SK-N-SH treated with all-trans-retinoic acid at 6 μM for 48 hours (cell line): ENCODE measurements around the gene MMP21.

Source experiments
- ATAC-seq: fragments of 200-7000 bp; cut with Tn5 transposase; 3 replicates; pipeline ENCODE4 v1.9.1; 2020; ENCODE audit warnings: mild to moderate bottlenecking, moderate library complexity
- ARNTL ChIP-seq: fragments of 450-650 bp; formaldehyde crosslinking; IDR thresholded peaks from 2 replicates; pipeline ENCODE4 v1.5.0; 2020; ENCODE audit warnings: low read depth, mild to moderate bottlenecking, moderate library complexity, borderline replicate concordance
- BACH2 ChIP-seq: fragments of 250-450 bp; sonication (Bioruptor Pico); IDR thresholded peaks from 2 replicates; pipeline ENCODE4 v1.9.0; 2021; ENCODE audit warnings: mild to moderate bottlenecking, borderline replicate concordance
- CSDC2 ChIP-seq: fragments of 250-450 bp; sonication (Bioruptor Pico); IDR thresholded peaks from 2 replicates; pipeline ENCODE4 v1.5.0; 2020; ENCODE audit warnings: mild to moderate bottlenecking, moderate library complexity
- ESRRG ChIP-seq: fragments of 250-450 bp; sonication (Bioruptor Pico); IDR thresholded peaks from 2 replicates; pipeline ENCODE4 v1.6.1; 2021; ENCODE audit warnings: mild to moderate bottlenecking
- GLIS3 ChIP-seq: fragments of 250-450 bp; sonication (Bioruptor Pico); IDR thresholded peaks from 2 replicates; pipeline ENCODE4 v1.5.0; 2020; ENCODE audit warnings: mild to moderate bottlenecking, moderate library complexity
- ISL1 ChIP-seq: fragments of 250-450 bp; sonication (Bioruptor Pico); IDR thresholded peaks from 2 replicates; pipeline ENCODE4 v2.1.2; 2022; ENCODE audit warnings: mild to moderate bottlenecking, moderate library complexity
- OSR1 ChIP-seq: fragments of 250-450 bp; sonication (Bioruptor Pico); IDR thresholded peaks from 2 replicates; pipeline ENCODE4 v1.8.0; 2022; ENCODE audit warnings: moderate library complexity, mild to moderate bottlenecking, inconsistent platforms
- PPARA ChIP-seq: fragments of 250-450 bp; sonication (Bioruptor Pico); IDR thresholded peaks from 2 replicates; pipeline ENCODE4 v1.5.0; 2020; ENCODE audit warnings: mild to moderate bottlenecking, borderline replicate concordance
- RARB ChIP-seq: fragments of 250-450 bp; sonication (Bioruptor Pico); IDR thresholded peaks from 2 replicates; pipeline ENCODE4 v1.8.0; 2021; ENCODE audit warnings: mild to moderate bottlenecking, moderate library complexity
- SNAI2 ChIP-seq: fragments of 250-450 bp; sonication (Bioruptor Pico); IDR thresholded peaks from 2 replicates; pipeline ENCODE4 v1.5.0; 2020; ENCODE audit warnings: mild to moderate bottlenecking, moderate library complexity
- TCF4 ChIP-seq: fragments of 250-450 bp; sonication (Bioruptor Pico); IDR thresholded peaks from 2 replicates; pipeline ENCODE4 v1.8.0; 2021; ENCODE audit warnings: mild to moderate bottlenecking, moderate library complexity, borderline replicate concordance
- TOX ChIP-seq: fragments of 250-450 bp; sonication (Bioruptor Pico); IDR thresholded peaks from 2 replicates; pipeline ENCODE4 v1.8.0; 2021; ENCODE audit warnings: mild to moderate bottlenecking, moderate library complexity, borderline replicate concordance
- ZC3H10 ChIP-seq: fragments of 250-450 bp; sonication (Bioruptor Pico); IDR thresholded peaks from 2 replicates; pipeline ENCODE4 v1.5.1; 2021; ENCODE audit warnings: mild to moderate bottlenecking, moderate library complexity
- ZFP3 ChIP-seq: fragments of 250-450 bp; sonication (Bioruptor Pico); IDR thresholded peaks from 2 replicates; pipeline ENCODE4 v1.5.0; 2020; ENCODE audit warnings: mild to moderate bottlenecking, moderate library complexity
- ZFP30 ChIP-seq: fragments of 450-650 bp; formaldehyde crosslinking; IDR thresholded peaks from 2 replicates; pipeline ENCODE4 v1.5.0; 2022; ENCODE audit warnings: mild to moderate bottlenecking, moderate library complexity
- ZNF565 ChIP-seq: fragments of 450-650 bp; formaldehyde crosslinking; conservative IDR thresholded peaks from 2 replicates; pipeline ENCODE4 v1.5.0; 2020; ENCODE audit warnings: low read depth, mild to moderate bottlenecking, moderate library complexity
- ZNF70 ChIP-seq: fragments of 450-650 bp; formaldehyde crosslinking; IDR thresholded peaks from 2 replicates; pipeline ENCODE4 v1.5.0; 2020; ENCODE audit warnings: mild to moderate bottlenecking, moderate library complexity
- ZNF8 ChIP-seq: fragments of 450-650 bp; formaldehyde crosslinking; IDR thresholded peaks from 2 replicates; pipeline ENCODE4 v1.5.0; 2020; ENCODE audit warnings: mild to moderate bottlenecking, moderate library complexity
- TF ChIP-seq, protein P1 (sequence below): fragments of 250-450 bp; sonication (Bioruptor Pico); IDR thresholded peaks from 2 replicates; pipeline ENCODE4 v1.5.1; 2020; ENCODE audit warnings: low read depth, mild to moderate bottlenecking, moderate library complexity
- TF ChIP-seq, protein P2 (sequence below): fragments of 250-450 bp; sonication (Bioruptor Pico); IDR thresholded peaks from 2 replicates; pipeline ENCODE4 v1.5.1; 2021; ENCODE audit warnings: mild to moderate bottlenecking, moderate library complexity
- TF ChIP-seq, protein P3 (sequence below): fragments of 250-450 bp; sonication (Bioruptor Pico); IDR thresholded peaks from 2 replicates; pipeline ENCODE4 v1.8.0; 2021; ENCODE audit warnings: low read depth, mild to moderate bottlenecking, moderate library complexity, borderline replicate concordance
- TF ChIP-seq, protein P4 (sequence below): fragments of 250-450 bp; sonication (Bioruptor Pico); IDR thresholded peaks from 2 replicates; pipeline ENCODE4 v1.5.0; 2020; ENCODE audit warnings: mild to moderate bottlenecking, moderate library complexity
- TF ChIP-seq, protein P5 (sequence below): fragments of 250-450 bp; sonication (Bioruptor Pico); IDR thresholded peaks from 2 replicates; pipeline ENCODE4 v1.8.0; 2020; ENCODE audit warnings: mild to moderate bottlenecking, moderate library complexity, borderline replicate concordance

The MMP21 gene

DNA sequence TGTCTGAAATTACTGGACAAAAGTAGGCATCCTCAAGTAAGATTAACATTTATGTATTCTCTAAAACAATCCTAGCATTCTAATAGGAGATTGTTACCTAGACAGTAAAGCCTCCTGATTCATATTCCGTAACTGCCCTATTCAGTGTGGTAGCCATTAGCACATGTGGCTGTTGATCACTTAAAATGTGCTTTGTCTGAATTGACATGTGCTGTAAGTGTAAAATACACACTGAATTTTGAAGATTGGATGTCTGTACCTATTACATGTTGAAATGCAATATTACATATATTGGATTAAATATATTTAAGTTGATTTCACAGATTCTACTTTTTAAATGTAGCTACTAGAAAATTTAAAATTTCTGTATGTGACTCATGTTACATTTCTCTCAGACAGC, 41.5 kb downstream of the MMP21 start:
- TF ChIP-seq BACH2 (CRISPR knock-in tag) = no peak
- no peak for TF ChIP-seq ZFP30 (CRISPR knock-in tag)
- TF ChIP-seq ZNF565 (CRISPR knock-in tag) = no peak
- TF ChIP-seq, protein P1, sequence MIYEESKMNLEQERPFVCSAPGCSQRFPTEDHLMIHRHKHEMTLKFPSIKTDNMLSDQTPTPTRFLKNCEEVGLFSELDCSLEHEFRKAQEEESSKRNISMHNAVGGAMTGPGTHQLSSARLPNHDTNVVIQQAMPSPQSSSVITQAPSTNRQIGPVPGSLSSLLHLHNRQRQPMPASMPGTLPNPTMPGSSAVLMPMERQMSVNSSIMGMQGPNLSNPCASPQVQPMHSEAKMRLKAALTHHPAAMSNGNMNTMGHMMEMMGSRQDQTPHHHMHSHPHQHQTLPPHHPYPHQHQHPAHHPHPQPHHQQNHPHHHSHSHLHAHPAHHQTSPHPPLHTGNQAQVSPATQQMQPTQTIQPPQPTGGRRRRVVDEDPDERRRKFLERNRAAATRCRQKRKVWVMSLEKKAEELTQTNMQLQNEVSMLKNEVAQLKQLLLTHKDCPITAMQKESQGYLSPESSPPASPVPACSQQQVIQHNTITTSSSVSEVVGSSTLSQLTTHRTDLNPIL (CRISPR knock-in tag) = no peak
- no peak for TF ChIP-seq ESRRG (CRISPR knock-in tag)
- no peak for TF ChIP-seq RARB (CRISPR knock-in tag)
- TF ChIP-seq ZNF70 (CRISPR knock-in tag) = no peak
- TF ChIP-seq SNAI2 = no peak
- TF ChIP-seq, protein P2, sequence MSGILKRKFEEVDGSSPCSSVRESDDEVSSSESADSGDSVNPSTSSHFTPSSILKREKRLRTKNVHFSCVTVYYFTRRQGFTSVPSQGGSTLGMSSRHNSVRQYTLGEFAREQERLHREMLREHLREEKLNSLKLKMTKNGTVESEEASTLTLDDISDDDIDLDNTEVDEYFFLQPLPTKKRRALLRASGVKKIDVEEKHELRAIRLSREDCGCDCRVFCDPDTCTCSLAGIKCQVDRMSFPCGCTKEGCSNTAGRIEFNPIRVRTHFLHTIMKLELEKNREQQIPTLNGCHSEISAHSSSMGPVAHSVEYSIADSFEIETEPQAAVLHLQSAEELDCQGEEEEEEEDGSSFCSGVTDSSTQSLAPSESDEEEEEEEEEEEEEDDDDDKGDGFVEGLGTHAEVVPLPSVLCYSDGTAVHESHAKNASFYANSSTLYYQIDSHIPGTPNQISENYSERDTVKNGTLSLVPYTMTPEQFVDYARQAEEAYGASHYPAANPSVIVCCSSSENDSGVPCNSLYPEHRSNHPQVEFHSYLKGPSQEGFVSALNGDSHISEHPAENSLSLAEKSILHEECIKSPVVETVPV (CRISPR knock-in tag) = no peak
- TF ChIP-seq OSR1 (CRISPR knock-in tag) = no peak
- TF ChIP-seq ZFP3 (CRISPR knock-in tag) = no peak
- no peak for TF ChIP-seq ARNTL (CRISPR knock-in tag)
- no peak for TF ChIP-seq TOX (CRISPR knock-in tag)
- TF ChIP-seq, protein P3, sequence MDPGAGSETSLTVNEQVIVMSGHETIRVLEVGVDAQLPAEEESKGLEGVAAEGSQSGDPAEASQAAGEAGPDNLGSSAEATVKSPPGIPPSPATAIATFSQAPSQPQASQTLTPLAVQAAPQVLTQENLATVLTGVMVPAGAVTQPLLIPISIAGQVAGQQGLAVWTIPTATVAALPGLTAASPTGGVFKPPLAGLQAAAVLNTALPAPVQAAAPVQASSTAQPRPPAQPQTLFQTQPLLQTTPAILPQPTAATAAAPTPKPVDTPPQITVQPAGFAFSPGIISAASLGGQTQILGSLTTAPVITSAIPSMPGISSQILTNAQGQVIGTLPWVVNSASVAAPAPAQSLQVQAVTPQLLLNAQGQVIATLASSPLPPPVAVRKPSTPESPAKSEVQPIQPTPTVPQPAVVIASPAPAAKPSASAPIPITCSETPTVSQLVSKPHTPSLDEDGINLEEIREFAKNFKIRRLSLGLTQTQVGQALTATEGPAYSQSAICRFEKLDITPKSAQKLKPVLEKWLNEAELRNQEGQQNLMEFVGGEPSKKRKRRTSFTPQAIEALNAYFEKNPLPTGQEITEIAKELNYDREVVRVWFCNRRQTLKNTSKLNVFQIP (CRISPR knock-in tag) = no peak
- no peak for TF ChIP-seq TCF4 (CRISPR knock-in tag)
- TF ChIP-seq GLIS3 (CRISPR knock-in tag) = no peak
- TF ChIP-seq ISL1 (CRISPR knock-in tag) = no peak
- TF ChIP-seq PPARA (CRISPR knock-in tag) = no peak
- TF ChIP-seq ZC3H10 (CRISPR knock-in tag) = no peak
- TF ChIP-seq, protein P4, sequence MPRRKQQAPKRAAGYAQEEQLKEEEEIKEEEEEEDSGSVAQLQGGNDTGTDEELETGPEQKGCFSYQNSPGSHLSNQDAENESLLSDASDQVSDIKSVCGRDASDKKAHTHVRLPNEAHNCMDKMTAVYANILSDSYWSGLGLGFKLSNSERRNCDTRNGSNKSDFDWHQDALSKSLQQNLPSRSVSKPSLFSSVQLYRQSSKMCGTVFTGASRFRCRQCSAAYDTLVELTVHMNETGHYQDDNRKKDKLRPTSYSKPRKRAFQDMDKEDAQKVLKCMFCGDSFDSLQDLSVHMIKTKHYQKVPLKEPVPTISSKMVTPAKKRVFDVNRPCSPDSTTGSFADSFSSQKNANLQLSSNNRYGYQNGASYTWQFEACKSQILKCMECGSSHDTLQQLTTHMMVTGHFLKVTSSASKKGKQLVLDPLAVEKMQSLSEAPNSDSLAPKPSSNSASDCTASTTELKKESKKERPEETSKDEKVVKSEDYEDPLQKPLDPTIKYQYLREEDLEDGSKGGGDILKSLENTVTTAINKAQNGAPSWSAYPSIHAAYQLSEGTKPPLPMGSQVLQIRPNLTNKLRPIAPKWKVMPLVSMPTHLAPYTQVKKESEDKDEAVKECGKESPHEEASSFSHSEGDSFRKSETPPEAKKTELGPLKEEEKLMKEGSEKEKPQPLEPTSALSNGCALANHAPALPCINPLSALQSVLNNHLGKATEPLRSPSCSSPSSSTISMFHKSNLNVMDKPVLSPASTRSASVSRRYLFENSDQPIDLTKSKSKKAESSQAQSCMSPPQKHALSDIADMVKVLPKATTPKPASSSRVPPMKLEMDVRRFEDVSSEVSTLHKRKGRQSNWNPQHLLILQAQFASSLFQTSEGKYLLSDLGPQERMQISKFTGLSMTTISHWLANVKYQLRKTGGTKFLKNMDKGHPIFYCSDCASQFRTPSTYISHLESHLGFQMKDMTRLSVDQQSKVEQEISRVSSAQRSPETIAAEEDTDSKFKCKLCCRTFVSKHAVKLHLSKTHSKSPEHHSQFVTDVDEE (CRISPR knock-in tag) = no peak
- no peak for ATAC-seq

DNA sequence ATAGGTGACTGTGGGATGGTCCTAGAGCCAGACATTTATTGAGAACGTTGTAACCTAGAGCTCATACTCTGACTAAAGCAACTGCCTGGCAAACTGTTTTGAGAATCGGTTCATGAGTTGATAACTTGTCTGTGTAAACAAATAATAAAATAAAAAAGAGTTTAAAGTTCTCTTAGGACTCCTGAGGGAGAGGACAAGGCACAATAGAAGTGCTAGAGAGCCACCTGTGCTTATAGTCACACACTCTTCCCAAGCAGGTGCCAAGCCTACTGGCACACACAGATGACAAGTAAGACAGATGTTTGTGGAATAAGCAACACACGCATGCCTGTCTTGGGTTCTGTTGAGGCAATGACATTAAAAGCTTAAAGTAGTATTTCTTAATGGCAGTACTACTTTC, 48.2 kb downstream of the MMP21 start:
- no peak for TF ChIP-seq GLIS3 (CRISPR knock-in tag)
- no peak for TF ChIP-seq TCF4 (CRISPR knock-in tag)
- TF ChIP-seq ZFP3 (CRISPR knock-in tag) = no peak
- TF ChIP-seq, protein P5, sequence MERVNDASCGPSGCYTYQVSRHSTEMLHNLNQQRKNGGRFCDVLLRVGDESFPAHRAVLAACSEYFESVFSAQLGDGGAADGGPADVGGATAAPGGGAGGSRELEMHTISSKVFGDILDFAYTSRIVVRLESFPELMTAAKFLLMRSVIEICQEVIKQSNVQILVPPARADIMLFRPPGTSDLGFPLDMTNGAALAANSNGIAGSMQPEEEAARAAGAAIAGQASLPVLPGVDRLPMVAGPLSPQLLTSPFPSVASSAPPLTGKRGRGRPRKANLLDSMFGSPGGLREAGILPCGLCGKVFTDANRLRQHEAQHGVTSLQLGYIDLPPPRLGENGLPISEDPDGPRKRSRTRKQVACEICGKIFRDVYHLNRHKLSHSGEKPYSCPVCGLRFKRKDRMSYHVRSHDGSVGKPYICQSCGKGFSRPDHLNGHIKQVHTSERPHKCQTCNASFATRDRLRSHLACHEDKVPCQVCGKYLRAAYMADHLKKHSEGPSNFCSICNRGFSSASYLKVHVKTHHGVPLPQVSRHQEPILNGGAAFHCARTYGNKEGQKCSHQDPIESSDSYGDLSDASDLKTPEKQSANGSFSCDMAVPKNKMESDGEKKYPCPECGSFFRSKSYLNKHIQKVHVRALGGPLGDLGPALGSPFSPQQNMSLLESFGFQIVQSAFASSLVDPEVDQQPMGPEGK (CRISPR knock-in tag) = no peak
- no peak for TF ChIP-seq SNAI2
- TF ChIP-seq ESRRG (CRISPR knock-in tag) = no peak
- TF ChIP-seq ZC3H10 (CRISPR knock-in tag) = no peak
- TF ChIP-seq, protein P2 (CRISPR knock-in tag) = no peak
- no peak for TF ChIP-seq ZNF565 (CRISPR knock-in tag)
- no peak for TF ChIP-seq ZNF8
- no peak for TF ChIP-seq CSDC2
- TF ChIP-seq ZFP30 (CRISPR knock-in tag) = no peak
- TF ChIP-seq ZNF70 (CRISPR knock-in tag) = no peak
- TF ChIP-seq BACH2 (CRISPR knock-in tag) = no peak
- TF ChIP-seq, protein P1 (CRISPR knock-in tag) = no peak
- no peak for ATAC-seq
